GM23338 (cell line): ENCODE data around the gene KRTAP19-8. TPM values are rescaled to one million over a fixed set of nuclear protein-coding genes. Genes with fewer than 3 reads are reported as not detected.

ENCODE experiments used
- ATAC-seq: fragments of 200-7000 bp; cut with Tn5 transposase; 3 replicates; pipeline ENCODE4 v1.9.1; 2020
- DNase-seq: peaks from one replicate; pipeline ENCODE4 v3.0.0-alpha.2; 2015; ENCODE audit warnings: low spot score
- H2AFZ ChIP-seq: fragments of 200-600 bp; sonication (generic); 2 replicates; pipeline ENCODE4 v1.8.0; 2016; ENCODE audit warnings: antibody characterized with exemption, mild to moderate bottlenecking, moderate library complexity
- H3F3A ChIP-seq: fragments of 200-600 bp; sonication (generic); replicated peaks from 2 replicates; pipeline ENCODE4 v1.8.0; 2017; ENCODE audit warnings: antibody characterized with exemption, mixed run types, low read depth
- H3K27ac ChIP-seq: fragments of 200-600 bp; sonication (generic); 2 replicates; pipeline ENCODE4 v1.6.1; 2016; ENCODE audit warnings: low read depth
- H3K27me3 ChIP-seq: fragments of 200-600 bp; sonication (generic); 2 replicates; pipeline ENCODE4 v1.8.0; 2016; ENCODE audit warnings: mild to moderate bottlenecking, mixed run types, moderate library complexity; ENCODE audit not compliant: insufficient read depth
- H3K36me3 ChIP-seq: fragments of 200-600 bp; sonication (generic); 2 replicates; pipeline ENCODE4 v1.8.0; 2016; ENCODE audit warnings: mild to moderate bottlenecking; ENCODE audit not compliant: insufficient read depth
- H3K4me1 ChIP-seq: fragments of 200-600 bp; sonication (generic); 2 replicates; pipeline ENCODE4 v1.8.0; 2016; ENCODE audit warnings: mild to moderate bottlenecking, moderate library complexity; ENCODE audit not compliant: insufficient read depth
- H3K4me2 ChIP-seq: fragments of 200-600 bp; sonication (generic); 2 replicates; pipeline ENCODE4 v1.7.1; 2017; ENCODE audit warnings: mixed run types
- H3K4me3 ChIP-seq: fragments of 200-600 bp; sonication (generic); 2 replicates; pipeline ENCODE4 v1.6.1; 2016; ENCODE audit warnings: mixed run types
- H3K79me2 ChIP-seq: fragments of 200-600 bp; sonication (generic); replicated peaks from 2 replicates; pipeline ENCODE4 v1.8.0; 2017; ENCODE audit warnings: mild to moderate bottlenecking; ENCODE audit not compliant: insufficient read depth
- H3K9me2 ChIP-seq: fragments of 200-600 bp; sonication (generic); 2 replicates; pipeline ENCODE4 v1.8.0; 2017; ENCODE audit not compliant: insufficient read depth
- H4K20me1 ChIP-seq: fragments of 200-600 bp; sonication (generic); replicated peaks from 2 replicates; pipeline ENCODE4 v1.8.0; 2017; ENCODE audit warnings: mild to moderate bottlenecking; ENCODE audit not compliant: insufficient read depth
- H3K27ac Mint-ChIP-seq: 2 replicates; pipeline ENCODE4 v1.8.0; 2020; ENCODE audit warnings: inconsistent platforms, mild to moderate bottlenecking, moderate library complexity, mixed read lengths
- H3K27me3 Mint-ChIP-seq: 3 replicates; pipeline ENCODE4 v1.8.0; 2022; ENCODE audit warnings: low read depth, mild to moderate bottlenecking, moderate library complexity, mixed read lengths, inconsistent platforms; ENCODE audit not compliant: insufficient read depth, poor library complexity
- H3K36me3 Mint-ChIP-seq: 3 replicates; pipeline ENCODE4 v1.8.0; 2021; ENCODE audit warnings: low read depth, mild to moderate bottlenecking, inconsistent platforms, moderate library complexity, mixed read lengths
- H3K4me1 Mint-ChIP-seq: 3 replicates; pipeline ENCODE4 v1.8.0; 2020; ENCODE audit warnings: mild to moderate bottlenecking, inconsistent platforms, mixed read lengths
- H3K4me3 Mint-ChIP-seq: 3 replicates; pipeline ENCODE4 v1.8.0; 2021; ENCODE audit warnings: moderate library complexity, mild to moderate bottlenecking, inconsistent platforms, mixed read lengths
- H3K9me3 Mint-ChIP-seq: 3 replicates; pipeline ENCODE4 v1.8.0; 2020; ENCODE audit warnings: moderate library complexity, mild to moderate bottlenecking, inconsistent platforms, mixed read lengths
- CREB1 ChIP-seq: fragments of 250-450 bp; sonication (Bioruptor Pico); IDR thresholded peaks from 2 replicates; pipeline ENCODE4 v1.5.0; 2020; ENCODE audit warnings: low read depth, mild to moderate bottlenecking, moderate library complexity
- EZH2phosphoT487 ChIP-seq: fragments of 200-600 bp; sonication (generic); IDR thresholded peaks from one replicate; pipeline ENCODE4 v1.8.1; 2018; ENCODE audit warnings: antibody characterized with exemption; ENCODE audit not compliant: unreplicated experiment
- JUNB ChIP-seq: IDR thresholded peaks from one replicate; pipeline ENCODE4 v1.6.1; 2016; ENCODE audit warnings: antibody characterized with exemption; ENCODE audit not compliant: unreplicated experiment
- POLR2AphosphoS5 ChIP-seq: IDR thresholded peaks from 2 replicates; pipeline ENCODE4 v1.6.1; 2016; ENCODE audit warnings: antibody characterized with exemption, low read depth
- STAT1 ChIP-seq: IDR thresholded peaks from one replicate; pipeline ENCODE4 v1.6.1; 2016; ENCODE audit warnings: antibody characterized with exemption; ENCODE audit not compliant: unreplicated experiment
- ZNF114 ChIP-seq: fragments of 250-450 bp; sonication (Bioruptor Pico); IDR thresholded peaks from 2 replicates; pipeline ENCODE4 v1.5.0; 2020; ENCODE audit warnings: mild to moderate bottlenecking, moderate library complexity
- ZNF331 ChIP-seq: fragments of 250-450 bp; sonication (Bioruptor Pico); IDR thresholded peaks from 2 replicates; pipeline ENCODE4 v1.5.0; 2020; ENCODE audit warnings: low read depth, mild to moderate bottlenecking, moderate library complexity
- polyA plus RNA-seq: library from polyadenylated mRNA; unstranded; fragments of >200 nt; fragmentation: Nextera tagmentation; extraction: Ambion mirVana; gene quantifications from 2 replicates; pipeline ENCODE4 v1.2.1, GENCODE V29; 2016
- total RNA-seq: library from RNA; depleted of rRNA; stranded (reverse); fragments of >200 nt; shearing (Covaris generic); gene quantifications from 2 replicates; pipeline ENCODE4 v1.2.3, GENCODE V29; 2014
- TF ChIP-seq, protein P1 (sequence below): IDR thresholded peaks from 2 replicates; pipeline ENCODE4 v1.6.1; 2016; ENCODE audit warnings: antibody characterized with exemption
- TF ChIP-seq, protein P2 (sequence below): IDR thresholded peaks from one replicate; pipeline ENCODE4 v1.6.1; 2018; ENCODE audit warnings: antibody characterized with exemption; ENCODE audit not compliant: unreplicated experiment
- TF ChIP-seq, protein P3 (sequence below), 2 experiments: fragments of 200-600 bp in 1 of 2; sonication (generic) in 1 of 2; conservative IDR thresholded peaks; 2 replicates each; pipeline versions ENCODE4 v1.5.1 to v1.6.1; 2016 to 2017; ENCODE audit warnings: antibody characterized with exemption in 2 of 2, low read depth in 2 of 2, mild to moderate bottlenecking in 2 of 2, moderate library complexity in 1 of 2
- TF ChIP-seq, protein P4 (sequence below): fragments of 250-450 bp; sonication (Bioruptor Pico); IDR thresholded peaks from 2 replicates; pipeline ENCODE4 v1.5.0; 2020; ENCODE audit warnings: mild to moderate bottlenecking, moderate library complexity

KRTAP19-8 gene
- total and polyA plus RNA-seq, 2 experiments from 2014 or later: not detected

DNA sequence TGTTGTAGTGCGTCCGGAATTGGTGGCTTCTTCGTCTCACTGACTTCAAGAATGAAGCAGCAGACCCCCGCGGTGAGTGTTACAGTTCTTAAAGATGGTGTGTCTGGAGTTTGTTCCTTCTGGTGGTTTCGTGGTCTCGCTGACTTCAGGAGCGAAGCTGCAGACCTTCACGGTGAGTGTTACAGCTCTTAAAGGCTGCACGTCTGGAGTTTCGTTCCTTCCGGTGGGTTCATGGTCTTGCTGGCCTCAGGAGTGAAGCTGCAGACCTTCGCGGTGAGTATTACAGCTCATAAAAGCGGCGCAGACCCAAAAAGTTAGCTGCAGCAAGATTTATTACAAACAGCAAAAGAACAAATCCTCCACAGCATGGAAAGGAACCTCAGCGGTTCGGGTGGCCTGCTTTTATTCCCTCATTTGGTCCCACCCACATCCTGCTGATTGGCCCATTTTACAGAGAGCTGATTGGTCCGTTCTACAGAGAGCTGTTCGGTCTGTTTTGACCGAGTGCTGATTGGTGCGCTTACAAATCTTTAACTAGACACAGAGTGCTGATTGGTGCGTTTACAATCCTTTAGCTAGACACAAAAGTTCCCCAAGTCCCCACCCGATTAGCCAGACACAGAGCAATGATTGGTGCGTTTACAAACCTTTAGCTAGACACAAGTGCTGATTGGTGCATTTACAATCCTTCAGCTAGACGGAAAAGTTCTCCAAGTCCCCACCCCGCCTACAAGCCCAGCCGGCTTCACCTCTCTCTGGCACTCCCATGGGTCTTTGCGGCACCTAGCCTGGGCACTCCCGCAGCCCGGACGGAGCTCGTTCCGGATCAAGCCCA is 49.6 kb upstream of the KRTAP19-8 start:
- H3K4me1 Mint-ChIP-seq: no peaks in the 10 kb centered on the region
- Histone ChIP-seq H3K4me2 (no peak overlapping the region), H3F3A (no peaks in the 10 kb centered on the region), H3K27me3 (no peaks in the 10 kb centered on the region), H3K4me1 (no peaks in the 10 kb centered on the region), H4K20me1 (no peaks in the 10 kb centered on the region), H3K4me3 (no peak overlapping the region), H3K27ac (no peak overlapping the region), H2AFZ (no peak overlapping the region), H3K79me2 (no peaks in the 10 kb centered on the region), H3K36me3 (no peaks in the 10 kb centered on the region), H3K9me2 (no peaks in the 10 kb centered on the region; the same call in 1 of the 2 replicates)
- TF ChIP-seq ZNF331 (CRISPR knock-in tag) (no peak), EZH2phosphoT487 (no peak), STAT1 (no peak), POLR2AphosphoS5 (no peak), CREB1 (no peak), ZNF114 (CRISPR knock-in tag) (no peak), JUNB (no peak)
- TF ChIP-seq, protein P1, sequence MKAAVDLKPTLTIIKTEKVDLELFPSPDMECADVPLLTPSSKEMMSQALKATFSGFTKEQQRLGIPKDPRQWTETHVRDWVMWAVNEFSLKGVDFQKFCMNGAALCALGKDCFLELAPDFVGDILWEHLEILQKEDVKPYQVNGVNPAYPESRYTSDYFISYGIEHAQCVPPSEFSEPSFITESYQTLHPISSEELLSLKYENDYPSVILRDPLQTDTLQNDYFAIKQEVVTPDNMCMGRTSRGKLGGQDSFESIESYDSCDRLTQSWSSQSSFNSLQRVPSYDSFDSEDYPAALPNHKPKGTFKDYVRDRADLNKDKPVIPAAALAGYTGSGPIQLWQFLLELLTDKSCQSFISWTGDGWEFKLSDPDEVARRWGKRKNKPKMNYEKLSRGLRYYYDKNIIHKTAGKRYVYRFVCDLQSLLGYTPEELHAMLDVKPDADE: no peak
- TF ChIP-seq, protein P2, sequence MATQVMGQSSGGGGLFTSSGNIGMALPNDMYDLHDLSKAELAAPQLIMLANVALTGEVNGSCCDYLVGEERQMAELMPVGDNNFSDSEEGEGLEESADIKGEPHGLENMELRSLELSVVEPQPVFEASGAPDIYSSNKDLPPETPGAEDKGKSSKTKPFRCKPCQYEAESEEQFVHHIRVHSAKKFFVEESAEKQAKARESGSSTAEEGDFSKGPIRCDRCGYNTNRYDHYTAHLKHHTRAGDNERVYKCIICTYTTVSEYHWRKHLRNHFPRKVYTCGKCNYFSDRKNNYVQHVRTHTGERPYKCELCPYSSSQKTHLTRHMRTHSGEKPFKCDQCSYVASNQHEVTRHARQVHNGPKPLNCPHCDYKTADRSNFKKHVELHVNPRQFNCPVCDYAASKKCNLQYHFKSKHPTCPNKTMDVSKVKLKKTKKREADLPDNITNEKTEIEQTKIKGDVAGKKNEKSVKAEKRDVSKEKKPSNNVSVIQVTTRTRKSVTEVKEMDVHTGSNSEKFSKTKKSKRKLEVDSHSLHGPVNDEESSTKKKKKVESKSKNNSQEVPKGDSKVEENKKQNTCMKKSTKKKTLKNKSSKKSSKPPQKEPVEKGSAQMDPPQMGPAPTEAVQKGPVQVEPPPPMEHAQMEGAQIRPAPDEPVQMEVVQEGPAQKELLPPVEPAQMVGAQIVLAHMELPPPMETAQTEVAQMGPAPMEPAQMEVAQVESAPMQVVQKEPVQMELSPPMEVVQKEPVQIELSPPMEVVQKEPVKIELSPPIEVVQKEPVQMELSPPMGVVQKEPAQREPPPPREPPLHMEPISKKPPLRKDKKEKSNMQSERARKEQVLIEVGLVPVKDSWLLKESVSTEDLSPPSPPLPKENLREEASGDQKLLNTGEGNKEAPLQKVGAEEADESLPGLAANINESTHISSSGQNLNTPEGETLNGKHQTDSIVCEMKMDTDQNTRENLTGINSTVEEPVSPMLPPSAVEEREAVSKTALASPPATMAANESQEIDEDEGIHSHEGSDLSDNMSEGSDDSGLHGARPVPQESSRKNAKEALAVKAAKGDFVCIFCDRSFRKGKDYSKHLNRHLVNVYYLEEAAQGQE: no peak
- TF ChIP-seq, protein P3, sequence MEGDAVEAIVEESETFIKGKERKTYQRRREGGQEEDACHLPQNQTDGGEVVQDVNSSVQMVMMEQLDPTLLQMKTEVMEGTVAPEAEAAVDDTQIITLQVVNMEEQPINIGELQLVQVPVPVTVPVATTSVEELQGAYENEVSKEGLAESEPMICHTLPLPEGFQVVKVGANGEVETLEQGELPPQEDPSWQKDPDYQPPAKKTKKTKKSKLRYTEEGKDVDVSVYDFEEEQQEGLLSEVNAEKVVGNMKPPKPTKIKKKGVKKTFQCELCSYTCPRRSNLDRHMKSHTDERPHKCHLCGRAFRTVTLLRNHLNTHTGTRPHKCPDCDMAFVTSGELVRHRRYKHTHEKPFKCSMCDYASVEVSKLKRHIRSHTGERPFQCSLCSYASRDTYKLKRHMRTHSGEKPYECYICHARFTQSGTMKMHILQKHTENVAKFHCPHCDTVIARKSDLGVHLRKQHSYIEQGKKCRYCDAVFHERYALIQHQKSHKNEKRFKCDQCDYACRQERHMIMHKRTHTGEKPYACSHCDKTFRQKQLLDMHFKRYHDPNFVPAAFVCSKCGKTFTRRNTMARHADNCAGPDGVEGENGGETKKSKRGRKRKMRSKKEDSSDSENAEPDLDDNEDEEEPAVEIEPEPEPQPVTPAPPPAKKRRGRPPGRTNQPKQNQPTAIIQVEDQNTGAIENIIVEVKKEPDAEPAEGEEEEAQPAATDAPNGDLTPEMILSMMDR (conservative IDR thresholded peaks at IDR 0.05; ENCODE audit: low read depth in 2 of 2): no peak
- TF ChIP-seq, protein P4, sequence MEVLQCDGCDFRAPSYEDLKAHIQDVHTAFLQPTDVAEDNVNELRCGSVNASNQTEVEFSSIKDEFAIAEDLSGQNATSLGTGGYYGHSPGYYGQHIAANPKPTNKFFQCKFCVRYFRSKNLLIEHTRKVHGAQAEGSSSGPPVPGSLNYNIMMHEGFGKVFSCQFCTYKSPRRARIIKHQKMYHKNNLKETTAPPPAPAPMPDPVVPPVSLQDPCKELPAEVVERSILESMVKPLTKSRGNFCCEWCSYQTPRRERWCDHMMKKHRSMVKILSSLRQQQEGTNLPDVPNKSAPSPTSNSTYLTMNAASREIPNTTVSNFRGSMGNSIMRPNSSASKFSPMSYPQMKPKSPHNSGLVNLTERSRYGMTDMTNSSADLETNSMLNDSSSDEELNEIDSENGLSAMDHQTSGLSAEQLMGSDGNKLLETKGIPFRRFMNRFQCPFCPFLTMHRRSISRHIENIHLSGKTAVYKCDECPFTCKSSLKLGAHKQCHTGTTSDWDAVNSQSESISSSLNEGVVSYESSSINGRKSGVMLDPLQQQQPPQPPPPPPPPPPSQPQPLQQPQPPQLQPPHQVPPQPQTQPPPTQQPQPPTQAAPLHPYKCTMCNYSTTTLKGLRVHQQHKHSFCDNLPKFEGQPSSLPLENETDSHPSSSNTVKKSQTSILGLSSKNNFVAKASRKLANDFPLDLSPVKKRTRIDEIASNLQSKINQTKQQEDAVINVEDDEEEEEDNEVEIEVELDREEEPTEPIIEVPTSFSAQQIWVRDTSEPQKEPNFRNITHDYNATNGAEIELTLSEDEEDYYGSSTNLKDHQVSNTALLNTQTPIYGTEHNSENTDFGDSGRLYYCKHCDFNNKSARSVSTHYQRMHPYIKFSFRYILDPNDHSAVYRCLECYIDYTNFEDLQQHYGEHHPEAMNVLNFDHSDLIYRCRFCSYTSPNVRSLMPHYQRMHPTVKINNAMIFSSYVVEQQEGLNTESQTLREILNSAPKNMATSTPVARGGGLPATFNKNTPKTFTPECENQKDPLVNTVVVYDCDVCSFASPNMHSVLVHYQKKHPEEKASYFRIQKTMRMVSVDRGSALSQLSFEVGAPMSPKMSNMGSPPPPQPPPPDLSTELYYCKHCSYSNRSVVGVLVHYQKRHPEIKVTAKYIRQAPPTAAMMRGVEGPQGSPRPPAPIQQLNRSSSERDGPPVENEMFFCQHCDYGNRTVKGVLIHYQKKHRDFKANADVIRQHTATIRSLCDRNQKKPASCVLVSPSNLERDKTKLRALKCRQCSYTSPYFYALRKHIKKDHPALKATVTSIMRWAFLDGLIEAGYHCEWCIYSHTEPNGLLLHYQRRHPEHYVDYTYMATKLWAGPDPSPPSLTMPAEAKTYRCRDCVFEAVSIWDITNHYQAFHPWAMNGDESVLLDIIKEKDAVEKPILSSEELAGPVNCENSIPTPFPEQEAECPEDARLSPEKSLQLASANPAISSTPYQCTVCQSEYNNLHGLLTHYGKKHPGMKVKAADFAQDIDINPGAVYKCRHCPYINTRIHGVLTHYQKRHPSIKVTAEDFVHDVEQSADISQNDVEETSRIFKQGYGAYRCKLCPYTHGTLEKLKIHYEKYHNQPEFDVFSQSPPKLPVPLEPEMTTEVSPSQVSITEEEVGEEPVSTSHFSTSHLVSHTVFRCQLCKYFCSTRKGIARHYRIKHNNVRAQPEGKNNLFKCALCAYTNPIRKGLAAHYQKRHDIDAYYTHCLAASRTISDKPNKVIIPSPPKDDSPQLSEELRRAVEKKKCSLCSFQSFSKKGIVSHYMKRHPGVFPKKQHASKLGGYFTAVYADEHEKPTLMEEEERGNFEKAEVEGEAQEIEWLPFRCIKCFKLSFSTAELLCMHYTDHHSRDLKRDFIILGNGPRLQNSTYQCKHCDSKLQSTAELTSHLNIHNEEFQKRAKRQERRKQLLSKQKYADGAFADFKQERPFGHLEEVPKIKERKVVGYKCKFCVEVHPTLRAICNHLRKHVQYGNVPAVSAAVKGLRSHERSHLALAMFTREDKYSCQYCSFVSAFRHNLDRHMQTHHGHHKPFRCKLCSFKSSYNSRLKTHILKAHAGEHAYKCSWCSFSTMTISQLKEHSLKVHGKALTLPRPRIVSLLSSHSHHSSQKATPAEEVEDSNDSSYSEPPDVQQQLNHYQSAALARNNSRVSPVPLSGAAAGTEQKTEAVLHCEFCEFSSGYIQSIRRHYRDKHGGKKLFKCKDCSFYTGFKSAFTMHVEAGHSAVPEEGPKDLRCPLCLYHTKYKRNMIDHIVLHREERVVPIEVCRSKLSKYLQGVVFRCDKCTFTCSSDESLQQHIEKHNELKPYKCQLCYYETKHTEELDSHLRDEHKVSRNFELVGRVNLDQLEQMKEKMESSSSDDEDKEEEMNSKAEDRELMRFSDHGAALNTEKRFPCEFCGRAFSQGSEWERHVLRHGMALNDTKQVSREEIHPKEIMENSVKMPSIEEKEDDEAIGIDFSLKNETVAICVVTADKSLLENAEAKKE: no peak
- no peaks in the 10 kb centered on the region for H3K36me3 Mint-ChIP-seq
- peaks cover 2% of the 10 kb centered on the region for H3K27me3 Mint-ChIP-seq
- no peak overlapping the region for H3K27ac Mint-ChIP-seq
- no peak for ATAC-seq
- peaks cover 6% of the 10 kb centered on the region; the same call in 2 of the 3 replicates for H3K9me3 Mint-ChIP-seq
- peak; percentile 20 for DNase-seq
- no peak overlapping the region for H3K4me3 Mint-ChIP-seq
